NCI-H524 treated with DMSO at 0.1 percent for 48 hours (cell line): ENCODE measurements around the gene GTPBP3.
"Not testable (repeated sequence)": the region's sequence is repeated elsewhere in the genome, so short reads cannot be mapped to it uniquely, and the experiment has no call there.

ENCODE experiments used
- DNase-seq: peaks from one replicate; lab custom pipeline; 2025; lab: John Stamatoyannopoulos, UW

Gene GTPBP3

DNA sequence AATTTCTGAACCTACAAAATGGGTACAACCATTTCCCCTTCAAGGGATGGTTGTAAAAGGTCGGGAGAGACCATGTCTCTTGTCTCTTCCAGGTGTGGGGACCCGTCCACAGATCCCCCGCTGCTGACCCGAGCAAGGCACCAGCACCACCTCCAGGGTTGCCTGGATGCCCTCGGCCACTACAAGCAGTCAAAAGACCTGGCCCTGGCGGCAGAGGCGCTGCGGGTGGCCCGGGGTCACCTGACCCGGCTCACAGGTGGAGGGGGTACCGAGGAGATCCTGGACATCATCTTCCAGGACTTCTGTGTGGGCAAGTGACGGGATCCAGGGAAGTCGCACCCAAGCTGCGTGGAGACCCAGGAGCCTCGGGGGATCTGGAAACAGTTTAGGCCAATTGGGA, 4.0 kb downstream of the GTPBP3 start:
- no peak for DNase-seq

DNA sequence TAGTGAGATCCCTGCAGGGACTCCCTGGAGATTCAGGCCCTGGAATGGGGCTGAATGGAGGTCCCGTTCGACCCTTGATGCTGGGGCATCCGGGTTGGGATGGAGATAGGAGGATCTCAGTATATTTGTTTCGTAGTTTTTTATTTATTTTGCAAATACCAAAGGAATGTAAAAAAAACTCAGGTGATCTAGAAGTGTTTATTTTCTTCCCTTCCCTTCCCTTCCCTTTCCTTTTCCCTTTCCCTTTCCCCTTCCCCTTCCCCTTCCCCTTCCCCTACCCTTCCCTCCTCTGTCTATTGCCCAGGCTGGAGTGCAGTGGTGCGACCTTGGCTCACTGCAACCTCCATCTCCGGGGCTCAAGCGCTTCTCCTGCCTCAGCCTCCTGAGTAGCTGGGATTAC, 4.5 kb downstream of the GTPBP3 start:
- DNase-seq, result no peak

DNA sequence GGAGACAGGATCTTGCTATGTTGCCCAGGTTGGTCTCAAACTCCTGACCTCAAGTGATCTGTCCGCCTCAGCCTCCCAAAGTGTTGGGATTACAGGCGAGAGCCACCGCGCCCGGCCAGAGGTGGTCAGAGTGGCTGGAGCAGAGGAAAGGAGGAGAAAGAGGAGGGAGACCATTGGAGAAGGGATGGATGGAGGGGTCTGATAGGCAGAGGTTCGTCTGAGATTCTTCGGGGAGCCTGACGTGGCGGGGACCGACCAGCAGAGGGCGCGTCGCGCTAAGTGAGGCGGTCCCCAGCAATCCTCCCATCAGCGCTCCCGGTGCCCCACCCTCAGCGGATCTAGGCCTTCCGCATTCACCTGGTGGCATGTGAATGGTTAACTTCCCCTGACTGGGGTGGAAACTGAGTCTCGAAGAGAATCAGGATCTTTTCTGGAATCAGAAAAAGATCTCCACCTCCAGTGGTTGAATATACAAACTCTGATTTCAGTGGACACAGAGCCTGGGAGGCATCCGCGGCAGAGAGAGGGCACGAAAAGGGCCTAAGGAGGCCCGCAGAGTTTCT, 8.8 kb downstream of the GTPBP3 start:
- DNase-seq, result no peak

DNA sequence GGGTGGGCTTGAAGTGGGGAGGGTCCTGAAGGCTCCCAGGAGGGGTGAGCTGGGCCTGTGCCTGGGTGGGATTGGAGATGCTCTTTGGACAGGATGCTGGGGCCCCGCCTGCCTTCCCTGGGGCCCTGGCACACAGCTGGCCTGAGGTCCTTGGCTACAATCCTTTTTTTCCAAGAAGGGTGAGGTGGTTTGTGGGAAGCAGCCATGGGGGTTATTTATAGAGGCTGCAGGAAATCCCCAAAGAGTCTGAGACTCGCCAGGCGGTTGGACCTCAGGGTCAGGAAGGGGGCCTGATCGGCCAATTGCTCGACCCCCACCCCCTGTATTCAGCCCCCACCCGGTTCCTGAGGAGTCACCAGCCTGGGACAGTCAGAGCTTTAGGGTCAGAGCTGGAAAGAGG, 10.0 kb downstream of the GTPBP3 start:
- DNase-seq, result no peak

DNA sequence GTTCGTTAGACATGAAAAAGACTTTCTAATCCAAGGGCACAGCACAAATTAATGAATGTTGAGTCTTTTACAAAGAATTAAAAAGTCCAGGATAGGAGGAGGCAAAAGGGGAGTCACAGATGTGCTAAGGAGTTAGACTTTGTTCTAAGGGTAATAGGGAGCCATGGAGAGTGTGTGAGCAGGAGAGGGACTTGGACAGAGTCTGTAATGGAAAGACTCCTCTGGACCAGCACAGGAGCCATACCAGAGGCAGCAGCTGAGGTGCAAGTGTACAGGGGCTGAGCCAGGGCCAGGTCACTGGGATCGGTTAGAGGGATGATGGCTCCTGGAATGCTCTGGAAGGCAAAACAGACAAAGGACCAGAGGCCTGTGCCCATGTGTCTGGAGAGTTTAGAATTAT, 10.5 kb downstream of the GTPBP3 start:
- DNase-seq, result no peak

DNA sequence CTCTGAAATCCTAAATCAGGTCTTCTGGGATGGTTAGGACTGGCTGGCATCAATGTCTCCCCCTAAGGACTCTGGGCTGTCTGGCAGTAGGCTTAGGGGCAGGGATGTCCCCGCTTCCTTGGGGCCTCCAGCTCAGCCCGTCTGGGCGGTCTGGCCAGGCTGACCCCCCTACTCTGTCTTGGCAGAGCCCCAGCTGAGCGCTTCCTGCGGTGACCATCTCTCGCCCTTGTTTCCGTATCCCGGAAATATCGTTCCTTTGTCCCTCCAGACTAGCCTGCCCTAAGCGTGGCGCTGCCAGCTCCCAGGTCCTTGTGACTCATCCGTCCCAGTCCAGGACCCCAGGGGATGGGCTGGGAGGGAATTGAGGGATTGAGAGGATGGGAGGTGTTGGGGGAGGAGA, 11.3 kb downstream of the GTPBP3 start:
- DNase-seq, result no peak

DNA sequence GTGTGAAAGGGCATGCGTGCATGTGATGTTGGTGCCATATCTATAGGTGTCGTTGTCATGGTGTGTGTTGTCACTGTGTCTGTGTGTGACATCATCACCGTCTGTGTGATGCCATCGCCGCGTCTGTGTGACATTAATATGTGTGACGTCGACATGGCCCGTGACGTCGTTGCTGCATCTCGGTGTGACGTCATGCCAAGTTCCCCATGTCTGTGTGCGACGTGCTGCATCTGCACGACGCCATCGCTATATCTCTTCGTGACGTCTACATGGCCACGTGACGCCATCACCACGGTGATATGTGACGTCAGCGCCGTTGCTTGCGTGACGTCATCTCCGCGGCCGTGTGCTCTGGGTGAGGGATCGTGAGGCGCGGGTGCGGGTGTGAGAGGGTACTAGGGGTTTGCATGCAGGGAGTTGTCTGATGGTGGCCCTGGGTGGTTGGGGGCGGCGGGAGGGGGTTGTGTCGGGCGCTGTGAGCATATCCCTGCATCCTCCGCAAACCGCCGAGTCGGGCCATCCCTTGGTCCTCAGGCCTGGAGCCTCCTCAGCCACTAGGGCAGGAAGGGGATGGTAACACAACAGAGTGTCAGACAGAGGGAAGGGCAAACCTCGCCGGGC, 14.6 kb downstream of the GTPBP3 start:
- no peak for DNase-seq

DNA sequence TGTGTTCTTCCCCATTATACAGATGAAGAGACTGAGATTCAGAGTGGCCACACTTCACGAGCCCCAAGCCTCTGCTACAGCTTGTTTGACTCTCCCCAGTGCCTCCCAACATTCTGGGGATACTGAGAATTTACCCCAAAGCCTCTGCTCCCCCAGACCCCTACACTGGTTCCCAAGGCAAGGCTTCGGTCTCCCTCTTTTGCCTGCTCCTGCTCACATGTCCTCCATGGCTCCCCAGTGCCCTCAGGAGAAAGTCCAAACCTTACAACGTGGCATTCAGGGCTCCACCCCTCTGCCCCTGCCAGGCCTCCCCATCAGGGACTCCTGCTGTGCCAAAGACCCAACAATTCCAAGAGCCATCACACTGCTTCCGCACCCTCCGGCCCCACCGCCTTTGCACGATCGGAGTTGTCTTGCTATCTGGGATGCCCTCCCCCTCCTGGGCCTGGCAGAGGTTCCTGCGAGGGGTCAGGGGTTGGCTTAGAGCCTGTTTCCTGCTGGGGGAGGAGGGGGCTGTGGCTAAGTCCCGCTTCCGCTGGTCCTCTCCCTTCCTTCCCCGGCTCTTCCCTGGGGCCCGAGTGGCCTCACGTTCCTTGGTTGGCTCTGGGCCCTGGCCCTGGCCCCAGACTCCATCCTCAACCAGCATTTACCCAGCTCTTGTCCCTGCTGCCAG, 15.4 kb downstream of the GTPBP3 start:
- no peak for DNase-seq

DNA sequence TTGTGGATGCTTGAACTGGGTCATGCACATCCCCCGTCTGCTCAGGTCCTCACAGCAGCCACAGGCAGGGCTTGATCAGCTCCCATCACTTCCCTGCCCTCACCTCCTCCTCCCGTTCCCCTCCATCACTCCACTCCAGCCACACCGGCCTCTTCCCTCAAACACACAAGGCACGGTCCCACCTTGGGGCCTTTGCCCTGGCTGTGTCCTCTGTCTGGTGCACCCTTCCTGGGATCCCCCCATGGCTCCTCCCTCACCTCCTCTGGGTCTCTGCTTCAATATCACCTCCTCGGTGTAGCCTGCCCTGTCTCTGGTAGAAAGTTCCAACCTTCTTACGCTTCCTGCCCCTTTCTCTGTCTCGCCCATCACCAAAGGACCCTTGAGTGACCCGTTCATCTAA, 16.0 kb downstream of the GTPBP3 start:
- DNase-seq, result no peak

DNA sequence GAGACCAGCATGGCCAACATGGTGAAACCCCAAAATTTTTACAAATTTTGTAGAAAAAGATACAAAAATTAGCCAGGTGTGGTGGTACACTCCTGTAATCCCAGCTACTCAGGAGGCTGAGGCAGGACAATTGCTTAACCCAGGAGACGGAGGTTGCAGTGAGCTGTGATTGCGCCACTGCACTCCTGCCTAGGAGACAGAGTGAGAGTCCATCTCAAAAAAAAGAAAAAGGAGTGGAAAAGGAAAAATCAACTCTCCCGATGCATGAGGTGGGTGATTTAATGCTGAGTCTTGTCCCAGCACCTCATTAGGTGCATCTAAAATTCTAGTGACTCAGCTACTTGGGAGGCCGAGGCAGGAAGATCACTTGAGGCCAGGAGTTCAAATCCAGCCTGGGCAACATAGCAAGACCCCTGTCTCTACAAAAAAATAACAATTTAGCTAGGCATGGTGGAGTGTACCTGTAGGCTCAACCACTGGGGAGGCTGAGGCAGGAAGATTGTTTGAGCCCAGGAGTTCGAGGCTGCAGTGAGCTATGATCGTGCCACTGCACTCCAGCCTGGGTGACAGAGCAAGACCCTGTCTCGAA, 19.8 kb downstream of the GTPBP3 start:
- DNase-seq, result no peak

DNA sequence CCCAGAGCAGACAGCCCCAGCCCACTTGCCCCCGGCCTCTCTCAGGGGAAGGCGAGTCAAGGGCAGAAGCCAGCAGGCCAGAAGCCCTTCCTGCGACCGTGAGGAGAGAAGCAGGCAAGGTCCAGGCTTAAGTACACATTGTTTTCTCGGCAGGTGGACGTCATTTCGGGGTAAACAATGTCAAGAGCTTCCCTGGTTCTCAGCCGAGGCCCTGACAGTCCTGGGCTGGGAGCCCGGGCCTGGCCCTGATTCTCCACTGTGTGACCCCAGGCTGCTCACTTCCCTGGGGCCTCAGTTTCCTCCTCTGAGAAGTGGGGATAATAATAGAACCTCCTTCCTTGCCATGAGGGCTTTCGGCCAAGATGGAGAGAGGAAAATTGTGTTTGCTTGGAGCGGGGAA, 20.4 kb downstream of the GTPBP3 start:
- DNase-seq, result no peak

DNA sequence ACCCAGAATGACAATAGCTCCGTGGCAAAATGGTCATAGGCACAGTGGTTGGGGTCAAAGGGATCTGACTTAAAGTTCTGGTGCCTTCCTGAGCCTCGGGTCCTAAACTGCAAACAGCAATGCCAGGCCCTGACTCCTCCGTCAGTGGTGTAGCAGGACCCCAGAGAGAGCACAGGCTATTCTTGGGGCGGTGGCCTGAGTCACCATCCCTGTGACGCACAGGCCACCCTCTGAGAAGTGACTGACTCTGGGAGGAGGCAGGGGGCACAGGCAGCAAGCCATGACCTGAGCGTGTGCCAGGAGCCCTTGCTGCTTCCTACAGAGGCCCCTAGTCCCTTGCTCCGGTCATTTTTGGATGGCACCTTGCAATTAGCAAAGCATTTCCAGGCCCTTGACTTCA, 21.0 kb downstream of the GTPBP3 start:
- no peak for DNase-seq

DNA sequence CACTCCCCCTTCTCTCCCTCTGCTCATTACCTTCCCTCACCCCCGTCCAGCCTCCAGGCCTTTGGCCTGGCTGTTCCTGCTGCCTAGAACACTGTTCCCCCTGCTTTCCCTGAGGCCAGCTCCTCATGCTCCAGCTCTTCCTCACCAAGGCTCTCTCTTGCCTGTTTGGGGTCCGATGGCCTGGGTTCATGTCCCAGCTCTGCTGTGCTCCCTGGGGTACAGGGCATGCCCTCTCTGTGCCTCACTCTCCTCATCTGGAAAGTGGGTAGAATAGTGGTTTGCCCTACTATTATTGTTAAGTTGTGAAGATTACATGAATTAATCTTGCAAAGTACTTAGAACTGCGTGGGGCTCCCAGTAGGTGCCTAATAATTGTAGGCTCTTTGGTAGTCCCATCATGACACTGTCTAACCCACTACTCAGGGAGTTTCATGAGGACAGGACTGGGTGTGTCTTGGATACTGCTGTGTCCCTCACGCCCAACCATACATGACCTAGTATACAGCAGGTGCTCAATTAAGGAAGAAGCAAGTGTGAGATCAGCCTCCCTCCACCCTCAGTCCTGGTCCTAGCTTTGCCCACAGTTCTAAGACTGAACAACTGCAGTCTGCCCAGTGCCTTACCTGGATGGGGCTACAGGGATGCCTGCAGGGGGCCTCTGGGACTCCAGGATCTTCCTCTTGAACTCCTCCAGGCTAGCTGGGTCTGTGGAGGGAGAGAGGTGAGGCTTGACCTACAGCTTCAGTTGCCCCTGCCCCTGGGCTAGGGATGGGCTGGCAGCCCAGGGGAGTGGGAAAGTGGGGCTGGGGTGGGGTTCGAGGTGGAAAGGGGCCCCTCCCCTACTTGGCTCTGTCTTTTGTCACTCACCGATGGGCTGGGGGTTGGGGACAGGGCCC, 22.8 kb downstream of the GTPBP3 start:
- DNase-seq, result no peak

DNA sequence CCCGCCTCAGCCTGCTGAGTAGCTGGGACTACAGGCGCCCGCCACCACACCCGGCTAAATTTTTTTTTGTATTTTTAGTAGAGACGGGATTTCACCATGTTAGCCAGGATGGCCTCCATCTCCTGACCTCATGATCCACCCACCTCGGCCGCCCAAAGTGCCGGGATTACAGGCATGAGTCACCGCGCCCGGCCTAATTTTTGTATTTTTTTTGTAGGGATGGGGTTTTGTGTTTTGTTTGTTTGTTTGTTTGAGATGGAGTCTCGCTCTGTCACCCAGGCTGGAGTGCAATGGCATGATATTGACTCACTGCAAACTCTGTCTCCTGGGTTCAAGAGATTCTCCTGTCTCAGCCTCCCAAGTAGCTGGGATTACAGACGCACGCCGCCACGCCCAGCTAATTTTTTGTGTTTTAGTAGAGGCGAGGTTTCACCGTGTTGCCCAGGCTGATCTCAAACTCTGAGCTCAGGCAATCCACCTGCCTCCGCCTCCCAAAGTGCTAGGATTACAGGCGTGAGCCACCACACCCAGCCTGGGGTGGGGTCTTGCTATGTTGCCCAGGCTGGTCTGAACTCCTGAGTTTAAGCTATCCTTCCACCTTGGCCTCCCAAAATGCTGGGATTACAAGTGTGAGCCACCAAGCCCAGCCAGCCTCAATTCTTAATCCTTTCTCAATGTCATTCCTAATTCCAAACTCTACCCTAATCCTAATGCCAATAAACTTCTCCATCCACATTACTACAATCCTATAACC, 26.7 kb downstream of the GTPBP3 start:
- not testable (repeated sequence) for DNase-seq

DNA sequence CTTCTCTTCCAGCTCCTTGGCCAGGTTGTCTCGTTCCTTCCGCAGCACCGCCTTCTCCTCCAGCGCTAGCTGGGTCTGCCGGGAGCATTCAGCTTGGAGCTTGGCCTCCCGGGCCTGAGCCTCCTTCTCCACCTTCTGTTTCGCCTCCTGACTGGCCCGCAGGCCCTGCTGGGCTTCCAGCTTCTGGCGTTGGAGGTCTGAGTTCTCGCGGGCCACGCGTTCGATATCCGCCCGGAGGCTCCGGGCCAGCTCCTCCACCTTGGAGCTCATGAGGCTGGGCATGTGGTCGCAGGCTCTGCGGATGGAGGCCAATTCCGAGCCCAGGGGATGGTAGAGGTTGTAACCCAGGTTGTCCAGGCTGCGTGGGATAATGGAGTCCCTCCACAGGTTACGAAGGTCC, 28.0 kb downstream of the GTPBP3 start:
- DNase-seq, result no peak

DNA sequence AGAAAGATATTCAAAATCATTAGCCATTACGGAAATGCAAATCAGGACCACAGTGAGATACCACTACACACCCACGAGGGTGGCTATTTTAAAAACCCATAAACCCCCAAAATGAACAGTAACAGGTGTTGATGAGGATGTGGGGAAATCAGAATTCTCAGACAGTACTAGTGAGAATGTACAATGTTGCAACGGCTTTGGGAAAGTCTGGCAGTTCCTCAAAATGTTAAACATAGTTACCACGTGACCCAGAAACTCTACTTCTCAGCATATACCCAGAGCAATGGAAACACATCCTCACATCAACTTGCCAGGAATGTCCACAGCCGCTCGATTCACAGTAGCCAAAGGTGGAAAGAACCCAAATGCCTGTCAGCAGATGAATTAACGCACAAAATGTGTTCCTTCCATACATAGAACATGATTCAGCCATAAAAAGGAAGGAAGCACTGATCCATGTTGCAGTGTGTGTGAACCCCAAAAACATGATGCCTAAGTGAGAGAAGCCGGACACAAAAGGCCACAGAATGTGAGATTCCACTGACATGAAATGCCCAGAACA, 32.8 kb downstream of the GTPBP3 start:
- no peak for DNase-seq

DNA sequence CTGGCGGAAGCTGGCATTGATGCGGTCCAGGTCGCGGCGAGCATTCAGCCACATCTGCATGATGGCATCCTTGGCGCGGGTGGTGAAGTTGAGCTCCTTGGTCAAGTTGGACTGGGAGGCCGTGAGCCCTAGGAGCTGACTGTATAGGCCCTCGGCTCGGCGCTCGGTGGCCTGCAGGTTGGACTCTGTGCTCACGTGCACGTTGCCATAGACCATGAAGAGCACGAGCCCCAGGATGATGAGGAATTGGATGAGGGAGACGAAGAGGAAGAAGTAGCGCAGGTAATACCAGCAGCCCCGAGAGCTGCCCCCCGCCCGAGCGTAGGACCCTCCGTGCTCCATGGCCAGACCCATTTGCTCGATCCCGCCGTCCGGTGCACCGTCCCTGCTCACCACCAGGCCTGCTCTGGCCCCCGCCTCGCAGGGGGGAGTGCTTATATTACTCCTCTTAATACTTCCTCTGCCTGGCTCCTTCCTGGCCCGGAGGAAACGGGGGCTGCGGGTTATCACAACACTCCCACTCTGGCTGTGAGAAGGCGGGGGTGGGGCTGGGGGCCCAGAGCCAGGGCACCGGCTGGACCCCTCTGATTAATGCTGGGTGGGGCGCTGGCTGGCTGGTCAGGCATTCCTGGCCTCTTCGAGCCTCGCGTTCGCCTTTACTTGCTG, 39.7 kb downstream of the GTPBP3 start, which contains the start of gene PLVAP:
Gene PLVAP, minus strand, starts transcription at position 408 of the 666 bp plus-strand sequence. Its CDS starts 54 bp downstream, at position 354.
- no peak for DNase-seq

DNA sequence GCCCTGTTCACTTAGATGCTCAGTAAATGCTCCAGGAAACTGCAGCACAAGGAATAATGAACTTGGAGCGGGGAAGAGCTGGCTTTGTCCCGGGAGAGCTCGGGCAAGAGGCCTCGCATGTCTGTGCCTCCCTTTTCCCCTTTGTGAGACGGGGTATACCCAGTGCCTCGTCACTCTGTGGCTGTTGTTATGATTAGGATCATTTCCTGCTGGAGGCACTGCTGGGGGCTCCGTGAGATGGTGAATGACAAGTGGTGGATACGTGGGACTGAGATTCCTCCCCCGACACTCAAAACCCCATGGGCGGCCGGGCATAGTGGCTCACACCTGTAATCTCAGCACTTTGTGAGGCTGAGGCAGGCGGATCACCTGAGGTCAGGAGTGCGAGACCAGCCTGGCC, 40.9 kb downstream of the GTPBP3 start:
- no peak for DNase-seq

DNA sequence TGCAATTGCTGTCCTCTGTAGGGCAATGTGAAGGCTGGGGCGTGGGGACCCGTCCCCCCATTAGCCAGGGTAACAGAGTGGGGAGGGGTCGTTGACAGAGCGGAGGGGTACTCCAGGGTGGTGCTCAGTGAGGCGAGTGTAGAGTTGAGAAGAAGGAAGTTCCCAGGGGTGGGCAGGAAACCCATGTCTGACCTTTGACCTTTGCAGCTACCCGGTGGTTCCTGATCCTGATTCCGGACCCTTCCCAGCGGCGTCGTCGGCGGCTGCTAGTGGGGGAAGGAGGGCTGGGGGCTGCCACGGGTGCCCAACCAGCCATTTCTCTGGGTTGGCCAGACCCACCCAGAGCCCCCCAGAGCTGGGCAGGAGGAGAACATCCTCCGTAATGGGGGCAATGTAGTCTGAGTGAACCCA, 41.9 kb downstream of the GTPBP3 start:
- no peak for DNase-seq

DNA sequence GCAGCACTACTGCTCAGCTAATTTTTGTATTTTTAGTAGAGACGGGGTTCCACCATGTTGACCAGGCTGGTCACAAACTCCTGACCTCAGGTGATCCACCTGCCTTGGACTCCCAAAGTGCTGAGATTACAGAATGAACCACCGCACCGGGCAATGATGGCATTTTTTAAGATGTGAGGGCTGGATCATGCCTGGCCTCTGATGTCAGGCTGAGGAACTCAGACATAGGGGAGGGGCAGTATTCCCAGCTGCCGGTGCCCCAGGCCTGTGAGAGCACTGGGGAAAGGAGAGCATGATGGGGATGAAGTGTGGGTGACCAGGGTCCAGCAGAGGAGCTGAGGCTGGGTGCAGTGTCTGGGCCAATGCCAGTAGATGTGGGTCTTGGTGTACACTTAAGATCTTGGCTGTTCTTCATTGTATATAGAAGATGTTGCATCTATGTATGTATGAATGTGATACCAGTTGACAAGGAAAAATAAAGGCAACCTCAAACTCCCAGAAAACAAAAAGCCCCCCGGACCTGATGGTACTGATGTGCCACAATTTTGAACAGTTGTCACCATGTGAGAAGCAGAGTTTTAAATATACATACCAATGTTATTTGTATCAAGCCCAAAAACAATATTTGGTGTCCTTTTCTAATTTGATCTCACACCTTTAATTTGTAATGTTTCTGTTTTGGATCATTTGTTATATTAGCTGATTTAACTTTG, 43.2 kb downstream of the GTPBP3 start:
- DNase-seq, result no peak
